K562 (cell line): Measurements from ENCODE around the gene TP53BP1. TPM values are rescaled to one million over a fixed set of nuclear protein-coding genes. Genes with fewer than 3 reads are reported as not detected.

Experiments
- CHD1 ChIP-seq: fragments of 200-600 bp; sonication (generic); IDR thresholded peaks from one replicate; pipeline ENCODE4 v1.6.1; 2012; ENCODE audit warnings: mild to moderate bottlenecking, moderate library complexity, low read length, inconsistent platforms
- CHD2 ChIP-seq: IDR thresholded peaks from 2 replicates; pipeline ENCODE4 v1.6.1; 2011; ENCODE audit warnings: low read depth, low read length
- CHD7 ChIP-seq: fragments of 200-600 bp; sonication (generic); IDR thresholded peaks from one replicate; pipeline ENCODE4 v1.6.1; 2012; ENCODE audit warnings: mild to moderate bottlenecking, low read depth, low read length, inconsistent platforms
- MYNN ChIP-seq, 2 experiments: sonication (generic); formaldehyde crosslinking in 1 of 2; IDR thresholded peaks; 2 replicates each; pipeline versions ENCODE4 v1.5.0 to v1.6.1; 2016 to 2020; ENCODE audit warnings: antibody characterized with exemption in 1 of 2, missing genetic modification reagents in 1 of 2
- NR4A1 ChIP-seq, 2 experiments: fragments of 250-450 bp in 1 of 2; fragments of 450-650 bp in 1 of 2; sonication (Bioruptor Pico) in 1 of 2; IDR thresholded peaks; 2 replicates each; pipeline versions ENCODE4 v1.4.0 to v1.6.1; 2016 to 2020; ENCODE audit warnings: mild to moderate bottlenecking in 2 of 2, missing compliant biosample characterization in 1 of 2, missing genetic modification characterization in 1 of 2, moderate library complexity in 1 of 2
- RFX1 ChIP-seq: fragments of 450-650 bp; IDR thresholded peaks from 2 replicates; pipeline ENCODE4 v1.6.1; 2016; ENCODE audit warnings: mild to moderate bottlenecking, moderate library complexity
- SMC3 ChIP-seq: conservative IDR thresholded peaks from 2 replicates; pipeline ENCODE4 v1.6.1; 2011; ENCODE audit warnings: low read depth, low read length, improper control_type of control experiment; ENCODE audit not compliant: insufficient read depth
- TCFL5 ChIP-seq: fragments of 250-450 bp; sonication (Bioruptor Pico); conservative IDR thresholded peaks from 2 replicates; pipeline ENCODE4 v1.6.1; 2021; ENCODE audit warnings: mild to moderate bottlenecking, moderate library complexity, matching md5 sums
- ZBTB26 ChIP-seq: fragments of 450-650 bp; formaldehyde crosslinking; IDR thresholded peaks from 2 replicates; pipeline ENCODE4 v1.4.0; 2022; ENCODE audit warnings: missing genetic modification characterization
- ZFP91 ChIP-seq: sonication (generic); formaldehyde crosslinking; IDR thresholded peaks from 2 replicates; pipeline ENCODE4 v1.8.0; 2022; ENCODE audit warnings: mild to moderate bottlenecking, missing genetic modification reagents
- ZNF140 ChIP-seq: fragments of 250-450 bp; sonication (Bioruptor Pico); IDR thresholded peaks from 2 replicates; pipeline ENCODE4 v1.8.0; 2021; ENCODE audit warnings: moderate library complexity, mild to moderate bottlenecking, inconsistent platforms
- ZNF354B ChIP-seq: fragments of 250-450 bp; sonication (Bioruptor Pico); IDR thresholded peaks from 2 replicates; pipeline ENCODE4 v1.4.0; 2020
- polyA plus RNA-seq, 8 experiments: library from polyadenylated mRNA; depleted of rRNA in 4 of 8; stranded (reverse) in 5 of 8; unstranded in 3 of 8; fragments of >200 nt; fragmentation: Nextera tagmentation in 2 of 8; fragmentation: Illumina TruSeq in 1 of 8; extraction: Ambion mirVana in 2 of 8; extraction: Trizol in 1 of 8; gene quantifications; 2 replicates each; pipeline versions ENCODE4 v1.2.1 to v1.2.3, GENCODE V29; 2011 to 2014; ENCODE audit warnings: inconsistent platforms in 1 of 8, missing spikeins in 1 of 8
- total RNA-seq, 7 experiments: library from RNA; depleted of rRNA in 6 of 7; stranded (reverse); fragments of >200 nt in 6 of 7; fragmentation: Illumina TruSeq in 2 of 7; extraction: Trizol in 2 of 7; gene quantifications; 2 replicates each; pipeline versions ENCODE4 v1.2.1 to v1.2.3, GENCODE V29; 2011 to 2021; ENCODE audit warnings: low replicate concordance in 1 of 7

The TP53BP1 gene
- total and polyA plus RNA-seq, 9 of the 15 experiments (the other 6 are each of a cell fraction or from before 2014, with no cell fraction given): 5.7 to 63.3 (median 30.9) TPM

GRCh38 chr15:43492673-43493601 lies at the start of gene TP53BP1 (continued):
- TF ChIP-seq ZFP91: no peak
- peak; percentile 98 for TF ChIP-seq RFX1
- TF ChIP-seq TCFL5 (CRISPR knock-in tag): no peak
- no peak for TF ChIP-seq SMC3
- peak; percentile 71 for TF ChIP-seq CHD2
- TF ChIP-seq MYNN (IDR thresholded peaks at IDR 0.05): no peak
- no peak for TF ChIP-seq MYNN (CRISPR knock-in tag; IDR thresholded peaks at IDR 0.05)
- no peak for TF ChIP-seq ZNF354B
- no peak for TF ChIP-seq CHD1
- no peak for TF ChIP-seq ZNF140 (CRISPR knock-in tag)
- TF ChIP-seq ZBTB26 (CRISPR knock-in tag): no peak
- TF ChIP-seq CHD7: no peak
- no peak for TF ChIP-seq NR4A1 (CRISPR knock-in tag; IDR thresholded peaks at IDR 0.05)
- TF ChIP-seq NR4A1 (tag; IDR thresholded peaks at IDR 0.05): no peak
